ENCODE measurements around the gene TENT4A. TPM values are rescaled to one million over a fixed set of nuclear protein-coding genes. Genes with fewer than 3 reads are reported as not detected.

TENT4A gene
- total and polyA plus RNA-seq, 2 of the 13 experiments (the other 11 are each of a cell fraction or from before 2014, with no cell fraction given), result 6.3 to 13.3 TPM

GRCh38 chr5:6686915-6687409 lies 26.3 kb upstream of the TENT4A start:
- peak; percentile 42 for DNase-seq (ENCODE audit: low spot score)
- BruUV-seq (replicated peaks), result no TSS peak
- Histone ChIP-seq H3K9me3 (ENCODE audit: low read length) (no peaks in the 10 kb centered on the region), H3K27ac (ENCODE audit: extremely low read length, insufficient read depth, low read length) (no peak overlapping the region), H3K79me2 (ENCODE audit: insufficient read depth, low read length) (no peaks in the 10 kb centered on the region), H3K4me3 (replicated peaks in 1 of 3; ENCODE audit: insufficient read depth in 1 of 3, low read depth in 2 of 3, low read length in 3 of 3) (peak overlapping the region; percentile 40 to 55 (median 46); a peak in 5 of 6 replicates), H3K4me2 (ENCODE audit: low read depth, low read length) (peak overlapping the region; percentile 66), H3K27me3 (ENCODE audit: control insufficient read depth in 1 of 2, insufficient read depth in 2 of 2, low read length in 2 of 2) (no peaks in the 10 kb centered on the region; a peak in 1 of 5 replicates), H3K9ac (ENCODE audit: insufficient read depth, low read depth, low read length) (no peak overlapping the region), H3K36me3 (replicated peaks in 1 of 2; ENCODE audit: control insufficient read depth in 1 of 2, insufficient read depth in 2 of 2, low read length in 2 of 2) (no peaks in the 10 kb centered on the region), H4K20me1 (ENCODE audit: insufficient read depth, low read length) (no peaks in the 10 kb centered on the region), H2AFZ (ENCODE audit: low read length) (no peak overlapping the region), H3K4me1 (ENCODE audit: insufficient read depth, low read length) (peaks cover 6% of the 10 kb centered on the region; the same call in 1 of the 2 replicates)
- in situ Hi-C loops (cut with HindIII; ENCODE audit: extremely low pct_ligation_motif_present, low pct_unique_long_range_greater_than_20kb) (no loop called here), intact Hi-C loops (cut with micrococcal nuclease; ENCODE audit: unreplicated experiment) (no loop called here)
- ChIA-PET CTCF (ENCODE audit: low intra/inter-chr PET ratio, low total read pairs) (no interaction called here), POLR2A (no interaction called here)
- peak; percentile 99 for ATAC-seq
- 3% methylated on average over 14 of the region's 22 CpGs for WGBS (ENCODE audit: low lambda C conversion rate)
- FAIRE-seq, result no peak
- TF ChIP-seq ERF (CRISPR knock-in tag; IDR thresholded peaks at IDR 0.05) (peak; percentile 95), ZSCAN12 (CRISPR knock-in tag; IDR thresholded peaks at IDR 0.05) (peak; percentile 57; the same call in 1 of the 2 replicates), MIER2 (CRISPR knock-in tag; IDR thresholded peaks at IDR 0.05) (peak; percentile 99), SOX5 (CRISPR knock-in tag; IDR thresholded peaks at IDR 0.05; ENCODE audit: borderline replicate concordance) (peak; percentile 42; the same call in 1 of the 2 replicates), GMEB1 (CRISPR knock-in tag; IDR thresholded peaks at IDR 0.05; ENCODE audit: borderline replicate concordance) (no peak), ONECUT2 (CRISPR knock-in tag; IDR thresholded peaks at IDR 0.05) (no peak), GATAD1 (CRISPR knock-in tag; IDR thresholded peaks at IDR 0.05) (peak; percentile 56; the same call in 1 of the 2 replicates), ZNF574 (CRISPR knock-in tag; IDR thresholded peaks at IDR 0.05) (0 out of 2 replicates have a peak, but pooled peaks have one; percentile 28), ZNF275 (CRISPR knock-in tag; IDR thresholded peaks at IDR 0.05; ENCODE audit: borderline replicate concordance) (no peak), GZF1 (CRISPR knock-in tag; IDR thresholded peaks at IDR 0.05) (no peak), ZNF484 (CRISPR knock-in tag; IDR thresholded peaks at IDR 0.05; ENCODE audit: borderline replicate concordance, low read depth) (no peak), DPF2 (CRISPR knock-in tag; IDR thresholded peaks at IDR 0.05; ENCODE audit: borderline replicate concordance, low read depth) (no peak), MXD1 (CRISPR knock-in tag; IDR thresholded peaks at IDR 0.05) (no peak)

Data from HepG2 (cell line).